Right forelimb (tissue), 1 donor: Measurements from ENCODE around the gene SNAPC4.

Experiments
- DNase-seq: peaks from one replicate; pipeline ENCODE4 v3.0.0-alpha.2; 2018

The SNAPC4 gene

GRCh38 chr9:136385015-136385414 is 15.0 kb downstream of the SNAPC4 start:
- no peak for DNase-seq

GRCh38 chr9:136383436-136383835 is 16.5 kb downstream of the SNAPC4 start:
- no peak for DNase-seq

GRCh38 chr9:136381966-136382513 is 17.9 kb downstream of the SNAPC4 start:
- DNase-seq = no peak

GRCh38 chr9:136381311-136381710 is 18.7 kb downstream of the SNAPC4 start:
- DNase-seq = no peak

- DNase-seq = no peak
Observed at GRCh38 chr9:136380381-136380780, 19.6 kb downstream of the SNAPC4 start.

- DNase-seq = no peak
Observed at GRCh38 chr9:136379891-136380290, 20.1 kb downstream of the SNAPC4 start.

GRCh38 chr9:136379401-136379800 is 20.6 kb downstream of the SNAPC4 start:
- DNase-seq = no peak

- DNase-seq = no peak
Observed at GRCh38 chr9:136379003-136379287, 21.0 kb downstream of the SNAPC4 start.

- no peak for DNase-seq
Observed at GRCh38 chr9:136378170-136379002, 21.6 kb downstream of the SNAPC4 start.

- no peak for DNase-seq
Observed at GRCh38 chr9:136377341-136378169, 22.4 kb downstream of the SNAPC4 start.

GRCh38 chr9:136376457-136376856 is 23.5 kb downstream of the SNAPC4 start:
- DNase-seq = no peak

GRCh38 chr9:136375096-136375495 is 24.9 kb downstream of the SNAPC4 start:
- no peak for DNase-seq

GRCh38 chr9:136374183-136374575 is 25.8 kb downstream of the SNAPC4 start:
- DNase-seq = no peak

GRCh38 chr9:136373300-136374182 is 26.4 kb downstream of the SNAPC4 start, which contains the start of gene CARD9:
Gene CARD9 (minus strand): TSS chr9:136373669. CDS start chr9:136372078, 1,591 bp downstream.
- no peak for DNase-seq

GRCh38 chr9:136372561-136373299 is 27.2 kb downstream of the SNAPC4 start:
- no peak for DNase-seq

- no peak for DNase-seq
Observed at GRCh38 chr9:136372006-136372405, 28.0 kb downstream of the SNAPC4 start.

GRCh38 chr9:136371533-136371880 is 28.5 kb downstream of the SNAPC4 start:
- no peak for DNase-seq

GRCh38 chr9:136370687-136371532 is 29.1 kb downstream of the SNAPC4 start:
- DNase-seq = no peak

- DNase-seq = no peak
Observed at GRCh38 chr9:136370037-136370436, 29.9 kb downstream of the SNAPC4 start.

- no peak for DNase-seq
Observed at GRCh38 chr9:136368190-136368589, 31.8 kb downstream of the SNAPC4 start.
